B cell (primary cell): ENCODE measurements around the gene CACYBP.

Experiments used
- CTCF ChIP-seq: fragments of 200-600 bp; IDR thresholded peaks from one replicate; pipeline ENCODE4 v1.8.0; 2022; ENCODE audit warnings: antibody characterized with exemption, mild to moderate bottlenecking
- EZH2 ChIP-seq: IDR thresholded peaks from 2 replicates; pipeline ENCODE4 v1.6.1; 2012; ENCODE audit warnings: borderline replicate concordance, low read depth, mild to moderate bottlenecking, moderate library complexity, low read length; ENCODE audit not compliant: insufficient read depth, poor library complexity, severe bottlenecking

DNA sequence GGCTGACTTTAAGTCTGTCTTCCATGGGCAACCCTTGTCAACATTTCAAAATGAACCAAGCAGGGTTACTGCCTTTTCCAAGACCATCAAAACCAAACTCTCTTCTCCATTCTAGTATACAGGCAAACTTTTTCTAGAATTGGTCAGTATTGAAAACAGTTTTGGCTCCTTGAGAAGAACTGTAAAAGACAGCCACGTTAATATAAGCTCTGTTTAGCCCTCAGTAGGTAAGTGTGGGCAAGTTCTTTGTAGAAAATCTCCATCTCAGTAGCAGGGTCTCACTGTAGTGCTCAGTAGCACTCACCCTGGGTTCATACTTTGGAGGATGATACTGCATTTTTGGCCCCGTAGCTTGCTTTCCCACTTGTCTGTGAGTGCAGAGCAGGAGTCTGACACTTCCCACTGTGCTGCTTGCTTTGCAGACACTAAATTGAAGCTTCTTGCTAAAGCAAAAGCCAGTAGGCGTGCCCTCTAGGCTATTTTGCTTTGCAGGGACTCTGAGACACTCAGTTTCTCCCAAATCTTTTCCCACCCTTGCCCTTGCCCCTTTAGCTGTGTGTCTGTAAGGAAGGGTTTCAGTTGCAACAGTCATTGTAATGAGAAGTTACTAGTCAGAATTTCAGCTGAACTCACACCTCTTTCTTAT lies 34.3 kb upstream of the CACYBP start:
- TF ChIP-seq CTCF: no peak
- no peak for TF ChIP-seq EZH2
